Karpas-422 (cell line): ENCODE measurements around the gene PHF23. TPM values are rescaled to one million over a fixed set of nuclear protein-coding genes. Genes with fewer than 3 reads are reported as not detected.

Experiments used
- small RNA-seq: library from RNA; depleted of rRNA; stranded (forward); fragments of <200 nt; gene quantifications from one replicate; pipeline ENCODE3, GENCODE V24; 2014
- total RNA-seq: library from RNA; depleted of rRNA; stranded (reverse); fragments of >200 nt; shearing (Covaris generic); gene quantifications from 2 replicates; pipeline ENCODE4 v1.2.3, GENCODE V29; 2014; ENCODE audit warnings: low replicate concordance; rRNA removed

PHF23 gene
- total RNA-seq, 1 experiment from 2014 or later, result 36.7 TPM

Small RNA genes lying within 50 kb of the gene (small RNA-seq; reads per million reads assigned to genes)
- gene AC120057.4 (not detected), gene MIR324 (9.4 reads per million, percentile 90 among the genes with 10 or more reads in this experiment), gene RF00019 (not detected)

Other genes starting within 250 kb of the PHF23 start
- not detected in 2 replicates for gene ALOX12, start 243.4 kb downstream of the PHF23 start, total RNA-seq
- gene RNASEK, start 226.8 kb downstream of the PHF23 start, total RNA-seq, result 107 and 310 TPM in 2 replicates
- gene BCL6B, start 216.4 kb downstream of the PHF23 start, total RNA-seq, result not detected in 2 replicates
- 1.3 and 6.0 TPM in 2 replicates for gene SLC16A13, start 203.4 kb downstream of the PHF23 start, total RNA-seq
- gene SLC16A11, start 195.4 kb downstream of the PHF23 start, total RNA-seq, result not detected in 2 replicates
- gene CLEC10A, start 159.2 kb downstream of the PHF23 start, total RNA-seq, result not detected in 2 replicates
- gene ASGR2, start 124.6 kb downstream of the PHF23 start, total RNA-seq, result not detected in 2 replicates
- 1.2 TPM in 1 of 2 replicates, not detected in the other for gene ASGR1, start 60.1 kb downstream of the PHF23 start, total RNA-seq
- gene DLG4, start 19.6 kb downstream of the PHF23 start, total RNA-seq, result 8.5 and 24.1 TPM in 2 replicates
- 245 and 371 TPM in 2 replicates for gene ACADVL, start 19.5 kb downstream of the PHF23 start, total RNA-seq
- gene DVL2, start 4.9 kb downstream of the PHF23 start, total RNA-seq, result 75.2 and 117 TPM in 2 replicates
- 218 and 301 TPM in 2 replicates for gene GABARAP, start 3.0 kb upstream of the PHF23 start, total RNA-seq
- gene CTDNEP1, start 12.3 kb upstream of the PHF23 start, total RNA-seq, result 52.6 and 87.8 TPM in 2 replicates
- gene ELP5, start 12.8 kb upstream of the PHF23 start, total RNA-seq, result 38.8 and 53.4 TPM in 2 replicates
- not detected in 2 replicates for gene CLDN7, start 23.0 kb upstream of the PHF23 start, total RNA-seq
- gene SLC2A4, start 42.3 kb upstream of the PHF23 start, total RNA-seq, result 0.14 TPM in 1 of 2 replicates, not detected in the other
- not detected in 2 replicates for gene YBX2, start 55.2 kb upstream of the PHF23 start, total RNA-seq
- 231 and 326 TPM in 2 replicates for gene EIF5A, start 68.2 kb upstream of the PHF23 start, total RNA-seq
- gene GPS2, start 75.9 kb upstream of the PHF23 start, total RNA-seq, result 36.9 and 63.1 TPM in 2 replicates
- gene NEURL4, start 89.9 kb upstream of the PHF23 start, total RNA-seq, result 11.1 and 21.2 TPM in 2 replicates
- gene ACAP1, start 97.1 kb upstream of the PHF23 start, total RNA-seq, result 51.0 and 85.0 TPM in 2 replicates
- 5.1 and 6.8 TPM in 2 replicates for gene KCTD11, start 112.7 kb upstream of the PHF23 start, total RNA-seq
- gene TMEM95, start 115.7 kb upstream of the PHF23 start, total RNA-seq, result not detected in 2 replicates
- 0.75 and 3.8 TPM in 2 replicates for gene TNK1, start 141.6 kb upstream of the PHF23 start, total RNA-seq
- 39.8 and 40.4 TPM in 2 replicates for gene PLSCR3, start 155.1 kb upstream of the PHF23 start, total RNA-seq
- gene TMEM256, start 164.6 kb upstream of the PHF23 start, total RNA-seq, result 262 and 330 TPM in 2 replicates
- not detected in 2 replicates for gene NLGN2, start 168.4 kb upstream of the PHF23 start, total RNA-seq
- gene SPEM1, start 180.9 kb upstream of the PHF23 start, total RNA-seq, result not detected in 2 replicates
- gene SPEM2, start 186.2 kb upstream of the PHF23 start, total RNA-seq, result not detected in 2 replicates
- not detected in 2 replicates for gene SPEM3, start 189.4 kb upstream of the PHF23 start, total RNA-seq
- 3.0 and 9.9 TPM in 2 replicates for gene TMEM102, start 196.0 kb upstream of the PHF23 start, total RNA-seq
- gene FGF11, start 200.1 kb upstream of the PHF23 start, total RNA-seq, result 0.32 and 0.67 TPM in 2 replicates
- 3.6 and 6.6 TPM in 2 replicates for gene CHRNB1, start 205.6 kb upstream of the PHF23 start, total RNA-seq
- gene ZBTB4, start 240.2 kb upstream of the PHF23 start, total RNA-seq, result 5.5 and 7.2 TPM in 2 replicates
- not detected in 2 replicates for gene SLC35G6, start 242.0 kb upstream of the PHF23 start, total RNA-seq
- 78.8 and 169 TPM in 2 replicates for gene POLR2A, start 244.9 kb upstream of the PHF23 start, total RNA-seq